ENCODE measurements around the gene FBXO46. TPM values are rescaled to one million over a fixed set of nuclear protein-coding genes. Genes with fewer than 3 reads are reported as not detected.

FBXO46 gene
- total and polyA plus RNA-seq, 2 of the 13 experiments (the other 11 are each of a cell fraction or from before 2014, with no cell fraction given): 6.2 to 6.4 TPM

- TF ChIP-seq STAT6 (CRISPR knock-in tag; IDR thresholded peaks at IDR 0.05; ENCODE audit: borderline replicate concordance) (no peak), CBFB (CRISPR knock-in tag; IDR thresholded peaks at IDR 0.05) (no peak), MIER2 (CRISPR knock-in tag; IDR thresholded peaks at IDR 0.05) (no peak), CREB3 (CRISPR knock-in tag; IDR thresholded peaks at IDR 0.05) (peak; percentile 71; the same call in 1 of the 2 replicates), ZNF780A (CRISPR knock-in tag; IDR thresholded peaks at IDR 0.05) (no peak), ZNF674 (CRISPR knock-in tag; IDR thresholded peaks at IDR 0.05; ENCODE audit: low read depth) (no peak), PRMT3 (CRISPR knock-in tag; IDR thresholded peaks at IDR 0.05; ENCODE audit: borderline replicate concordance, low read depth) (no peak; the same call in 1 of the 2 replicates), FOXO4 (CRISPR knock-in tag; conservative IDR thresholded peaks at IDR 0.05) (no peak), ATF6 (CRISPR knock-in tag; conservative IDR thresholded peaks at IDR 0.05) (no peak), ZNF451 (CRISPR knock-in tag; IDR thresholded peaks at IDR 0.05) (0 out of 2 replicates have a peak, but pooled peaks have one; percentile 13), U2AF1 (optimal IDR thresholded peaks at IDR 0.05; ENCODE audit: low read depth, low read length) (no peak), TCF12 (IDR thresholded peaks at IDR 0.05) (no peak), TCF12 (CRISPR knock-in tag; IDR thresholded peaks at IDR 0.05) (no peak), ZNF609 (CRISPR knock-in tag; IDR thresholded peaks at IDR 0.05; ENCODE audit: borderline replicate concordance) (peak; percentile 38; the same call in 1 of the 2 replicates), SP5 (CRISPR knock-in tag; IDR thresholded peaks at IDR 0.05; ENCODE audit: borderline replicate concordance, low read depth) (no peak), NPAS2 (CRISPR knock-in tag; IDR thresholded peaks at IDR 0.05; ENCODE audit: borderline replicate concordance) (peak; percentile 87; the same call in 1 of the 2 replicates)
Observed at GRCh38 chr19:45767881-45768654, 37.4 kb upstream of the FBXO46 start (continued).
